Hepatocyte (in vitro differentiated cells): ENCODE measurements around the gene SPOPL. TPM values are rescaled to one million over a fixed set of nuclear protein-coding genes. Genes with fewer than 3 reads are reported as not detected.

ENCODE experiments used
- DNase-seq: peaks from one replicate; pipeline ENCODE4 v3.0.0-alpha.2; 2016; ENCODE audit warnings: low spot score
- H2AFZ ChIP-seq: fragments of 200-600 bp; sonication (generic); 2 replicates; pipeline ENCODE4 v1.6.0; 2016; ENCODE audit warnings: antibody characterized with exemption, mild to moderate bottlenecking
- H3K27ac ChIP-seq: fragments of 200-600 bp; sonication (generic); 2 replicates; pipeline ENCODE4 v1.5.1; 2016; ENCODE audit warnings: mild to moderate bottlenecking
- H3K27me3 ChIP-seq: fragments of 200-600 bp; sonication (generic); 2 replicates; pipeline ENCODE4 v1.6.1; 2016
- H3K36me3 ChIP-seq: fragments of 200-600 bp; sonication (generic); replicated peaks from 2 replicates; pipeline ENCODE4 v1.5.1; 2016; ENCODE audit warnings: low read depth; ENCODE audit not compliant: insufficient read depth
- H3K4me1 ChIP-seq: fragments of 200-600 bp; sonication (generic); 2 replicates; pipeline ENCODE4 v1.5.1; 2016; ENCODE audit warnings: mild to moderate bottlenecking, moderate library complexity; ENCODE audit not compliant: insufficient read depth
- H3K4me2 ChIP-seq: fragments of 200-600 bp; sonication (generic); 2 replicates; pipeline ENCODE4 v1.6.0; 2016
- H3K4me3 ChIP-seq: fragments of 200-600 bp; sonication (generic); 2 replicates; pipeline ENCODE4 v1.5.1; 2016; ENCODE audit warnings: mild to moderate bottlenecking
- H3K79me2 ChIP-seq: fragments of 200-600 bp; sonication (generic); 2 replicates; pipeline ENCODE4 v1.6.0; 2017; ENCODE audit warnings: mild to moderate bottlenecking
- H3K9me2 ChIP-seq: fragments of 200-600 bp; sonication (generic); replicated peaks from 2 replicates; pipeline ENCODE4 v1.6.0; 2017; ENCODE audit warnings: mild to moderate bottlenecking; ENCODE audit not compliant: insufficient read depth
- H3K9me3 ChIP-seq: fragments of 200-600 bp; sonication (generic); 2 replicates; pipeline ENCODE4 v1.5.1; 2016; ENCODE audit warnings: low read depth, mild to moderate bottlenecking
- H4K20me1 ChIP-seq: fragments of 200-600 bp; sonication (generic); 2 replicates; pipeline ENCODE4 v1.6.0; 2016; ENCODE audit warnings: mild to moderate bottlenecking; ENCODE audit not compliant: insufficient read depth, poor library complexity, severe bottlenecking
- EZH2 ChIP-seq: fragments of 200-600 bp; sonication (generic); IDR thresholded peaks from 2 replicates; pipeline ENCODE4 v1.6.1; 2016; ENCODE audit warnings: antibody characterized with exemption, mild to moderate bottlenecking, borderline replicate concordance
- EZH2phosphoT487 ChIP-seq: fragments of 200-600 bp; sonication (generic); IDR thresholded peaks from one replicate; pipeline ENCODE4 v1.6.1; 2018; ENCODE audit warnings: antibody characterized with exemption, mild to moderate bottlenecking, low read depth, moderate library complexity; ENCODE audit not compliant: unreplicated experiment, severe bottlenecking
- WGBS: methylation state at CpG from one replicate; pipeline ENCODE4 v1.1.6; 2016; ENCODE audit warnings: low lambda C conversion rate; ENCODE audit errors: missing lambda C conversion rate; 5-methylcytosine and 5-hydroxymethylcytosine counted together
- polyA plus RNA-seq: library from polyadenylated mRNA; unstranded; fragments of >200 nt; fragmentation: Nextera tagmentation; extraction: Ambion mirVana; gene quantifications from 2 replicates; pipeline ENCODE4 v1.2.1, GENCODE V29; 2016
- total RNA-seq: library from RNA; depleted of rRNA; stranded (reverse); fragments of >200 nt; gene quantifications from 2 replicates; pipeline ENCODE4 v1.2.3, GENCODE V29; 2014
- TF ChIP-seq, protein P1 (sequence below): fragments of 200-600 bp; sonication (generic); IDR thresholded peaks from 2 replicates; pipeline ENCODE4 v1.5.1; 2016; ENCODE audit warnings: antibody characterized with exemption, mild to moderate bottlenecking; ENCODE audit not compliant: poor library complexity

Gene SPOPL
- total and polyA plus RNA-seq, 2 experiments from 2014 or later: 6.1 to 37.0 TPM

GRCh38 chr2:138502255-138503086 is 901 bp downstream of the SPOPL start:
- Histone ChIP-seq H3K4me3 (peak overlapping the region; percentile 86), H3K36me3 (no peaks in the 10 kb centered on the region), H3K27ac (peak overlapping the region; percentile 90), H3K9me2 (no peaks in the 10 kb centered on the region), H3K79me2 (peaks cover 66% of the 10 kb centered on the region), H2AFZ (peak overlapping the region; percentile 62), H3K27me3 (no peaks in the 10 kb centered on the region), H3K9me3 (no peaks in the 10 kb centered on the region), H4K20me1 (peaks cover 26% of the 10 kb centered on the region), H3K4me1 (peaks cover 18% of the 10 kb centered on the region), H3K4me2 (peak overlapping the region; percentile 84)
- peak; percentile 21 for DNase-seq
- WGBS: 3% methylated on average over 17 of the region's 26 CpGs
- TF ChIP-seq, protein P1, sequence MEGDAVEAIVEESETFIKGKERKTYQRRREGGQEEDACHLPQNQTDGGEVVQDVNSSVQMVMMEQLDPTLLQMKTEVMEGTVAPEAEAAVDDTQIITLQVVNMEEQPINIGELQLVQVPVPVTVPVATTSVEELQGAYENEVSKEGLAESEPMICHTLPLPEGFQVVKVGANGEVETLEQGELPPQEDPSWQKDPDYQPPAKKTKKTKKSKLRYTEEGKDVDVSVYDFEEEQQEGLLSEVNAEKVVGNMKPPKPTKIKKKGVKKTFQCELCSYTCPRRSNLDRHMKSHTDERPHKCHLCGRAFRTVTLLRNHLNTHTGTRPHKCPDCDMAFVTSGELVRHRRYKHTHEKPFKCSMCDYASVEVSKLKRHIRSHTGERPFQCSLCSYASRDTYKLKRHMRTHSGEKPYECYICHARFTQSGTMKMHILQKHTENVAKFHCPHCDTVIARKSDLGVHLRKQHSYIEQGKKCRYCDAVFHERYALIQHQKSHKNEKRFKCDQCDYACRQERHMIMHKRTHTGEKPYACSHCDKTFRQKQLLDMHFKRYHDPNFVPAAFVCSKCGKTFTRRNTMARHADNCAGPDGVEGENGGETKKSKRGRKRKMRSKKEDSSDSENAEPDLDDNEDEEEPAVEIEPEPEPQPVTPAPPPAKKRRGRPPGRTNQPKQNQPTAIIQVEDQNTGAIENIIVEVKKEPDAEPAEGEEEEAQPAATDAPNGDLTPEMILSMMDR: no peak
- TF ChIP-seq EZH2phosphoT487: no peak
- no peak for TF ChIP-seq EZH2

- Histone ChIP-seq H3K27me3 (no peaks in the 10 kb centered on the region), H3K36me3 (no peaks in the 10 kb centered on the region), H3K9me3 (no peaks in the 10 kb centered on the region), H3K9me2 (no peaks in the 10 kb centered on the region), H3K27ac (peak overlapping the region; percentile 90), H2AFZ (peak overlapping the region; percentile 62), H3K4me3 (peak overlapping the region; percentile 86), H4K20me1 (peaks cover 30% of the 10 kb centered on the region), H3K4me1 (peaks cover 18% of the 10 kb centered on the region), H3K79me2 (peaks cover 72% of the 10 kb centered on the region), H3K4me2 (peak overlapping the region; percentile 84)
- TF ChIP-seq EZH2 (no peak), EZH2phosphoT487 (no peak)
- TF ChIP-seq, protein P1: no peak
- no peak for DNase-seq
- WGBS: 60% methylated on average over 2 of the region's 2 CpGs
These were observed 1.5 kb downstream of the SPOPL start for GRCh38 chr2:138503087-138503442.

- Histone ChIP-seq H3K36me3 (no peaks in the 10 kb centered on the region), H3K9me3 (no peaks in the 10 kb centered on the region), H3K27me3 (no peaks in the 10 kb centered on the region), H3K9me2 (no peaks in the 10 kb centered on the region), H3K27ac (peak overlapping the region; percentile 90), H3K4me2 (peak overlapping the region; percentile 84), H3K4me3 (peak overlapping the region; percentile 86), H3K4me1 (peaks cover 18% of the 10 kb centered on the region), H4K20me1 (peaks cover 36% of the 10 kb centered on the region), H2AFZ (no peak overlapping the region), H3K79me2 (peaks cover 77% of the 10 kb centered on the region)
- TF ChIP-seq EZH2phosphoT487: no peak
- no peak for TF ChIP-seq EZH2
- TF ChIP-seq, protein P1: no peak
- no peak for DNase-seq
- 30% methylated on average over 3 of the region's 3 CpGs for WGBS
These were observed 2.1 kb downstream of the SPOPL start for GRCh38 chr2:138503652-138504051.
